Ammon's horn (tissue), 1 donor: Measurements from ENCODE around the gene CEACAM7.

Experiments used
- DNase-seq: peaks from one replicate; pipeline ENCODE4 v3.0.0-alpha.2; 2016; ENCODE audit warnings: low spot score

The CEACAM7 gene

GRCh38 chr19:41700381-41701195 is 12.5 kb upstream of the CEACAM7 start:
- no peak for DNase-seq

- no peak for DNase-seq
Observed at GRCh38 chr19:41699968-41700323, 11.9 kb upstream of the CEACAM7 start.

DNA sequence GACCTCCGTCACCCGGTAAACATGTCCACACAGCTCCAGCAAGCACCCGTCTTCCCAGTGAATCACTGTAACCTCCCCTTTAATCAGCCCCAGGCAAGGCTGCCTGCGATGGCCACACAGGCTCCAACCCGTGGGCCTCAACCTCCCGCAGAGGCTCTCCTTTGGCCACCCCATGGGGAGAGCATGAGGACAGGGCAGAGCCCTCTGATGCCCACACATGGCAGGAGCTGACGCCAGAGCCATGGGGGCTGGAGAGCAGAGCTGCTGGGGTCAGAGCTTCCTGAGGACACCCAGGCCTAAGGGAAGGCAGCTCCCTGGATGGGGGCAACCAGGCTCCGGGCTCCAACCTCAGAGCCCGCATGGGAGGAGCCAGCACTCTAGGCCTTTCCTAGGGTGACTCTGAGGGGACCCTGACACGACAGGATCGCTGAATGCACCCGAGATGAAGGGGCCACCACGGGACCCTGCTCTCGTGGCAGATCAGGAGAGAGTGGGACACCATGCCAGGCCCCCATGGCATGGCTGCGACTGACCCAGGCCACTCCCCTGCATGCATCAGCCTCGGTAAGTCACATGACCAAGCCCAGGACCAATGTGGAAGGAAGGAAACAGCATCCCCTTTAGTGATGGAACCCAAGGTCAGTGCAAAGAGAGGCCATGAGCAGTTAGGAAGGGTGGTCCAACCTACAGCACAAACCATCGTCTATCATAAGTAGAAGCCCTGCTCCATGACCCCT is 11.3 kb upstream of the CEACAM7 start:
- DNase-seq, result no peak

GRCh38 chr19:41698746-41699230 is 10.7 kb upstream of the CEACAM7 start:
- no peak for DNase-seq

DNA sequence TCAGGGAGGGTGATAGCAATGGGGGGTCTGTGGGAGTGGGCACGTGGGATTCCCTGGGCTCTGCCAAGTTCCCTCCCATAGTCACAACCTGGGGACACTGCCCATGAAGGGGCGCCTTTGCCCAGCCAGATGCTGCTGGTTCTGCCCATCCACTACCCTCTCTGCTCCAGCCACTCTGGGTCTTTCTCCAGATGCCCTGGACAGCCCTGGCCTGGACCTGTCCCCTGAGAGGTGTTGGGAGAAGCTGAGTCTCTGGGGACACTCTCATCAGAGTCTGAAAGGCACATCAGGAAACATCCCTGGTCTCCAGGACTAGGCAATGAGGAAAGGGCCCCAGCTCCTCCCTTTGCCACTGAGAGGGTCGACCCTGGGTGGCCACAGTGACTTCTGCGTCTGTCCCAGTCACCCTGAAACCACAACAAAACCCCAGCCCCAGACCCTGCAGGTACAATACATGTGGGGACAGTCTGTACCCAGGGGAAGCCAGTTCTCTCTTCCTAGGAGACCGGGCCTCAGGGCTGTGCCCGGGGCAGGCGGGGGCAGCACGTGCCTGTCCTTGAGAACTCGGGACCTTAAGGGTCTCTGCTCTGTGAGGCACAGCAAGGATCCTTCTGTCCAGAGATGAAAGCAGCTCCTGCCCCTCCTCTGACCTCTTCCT is 9.3 kb upstream of the CEACAM7 start:
- DNase-seq, result no peak

GRCh38 chr19:41696402-41697197 is 8.5 kb upstream of the CEACAM7 start:
- no peak for DNase-seq

- DNase-seq, result no peak
Observed at GRCh38 chr19:41695745-41696144, 7.7 kb upstream of the CEACAM7 start.

DNA sequence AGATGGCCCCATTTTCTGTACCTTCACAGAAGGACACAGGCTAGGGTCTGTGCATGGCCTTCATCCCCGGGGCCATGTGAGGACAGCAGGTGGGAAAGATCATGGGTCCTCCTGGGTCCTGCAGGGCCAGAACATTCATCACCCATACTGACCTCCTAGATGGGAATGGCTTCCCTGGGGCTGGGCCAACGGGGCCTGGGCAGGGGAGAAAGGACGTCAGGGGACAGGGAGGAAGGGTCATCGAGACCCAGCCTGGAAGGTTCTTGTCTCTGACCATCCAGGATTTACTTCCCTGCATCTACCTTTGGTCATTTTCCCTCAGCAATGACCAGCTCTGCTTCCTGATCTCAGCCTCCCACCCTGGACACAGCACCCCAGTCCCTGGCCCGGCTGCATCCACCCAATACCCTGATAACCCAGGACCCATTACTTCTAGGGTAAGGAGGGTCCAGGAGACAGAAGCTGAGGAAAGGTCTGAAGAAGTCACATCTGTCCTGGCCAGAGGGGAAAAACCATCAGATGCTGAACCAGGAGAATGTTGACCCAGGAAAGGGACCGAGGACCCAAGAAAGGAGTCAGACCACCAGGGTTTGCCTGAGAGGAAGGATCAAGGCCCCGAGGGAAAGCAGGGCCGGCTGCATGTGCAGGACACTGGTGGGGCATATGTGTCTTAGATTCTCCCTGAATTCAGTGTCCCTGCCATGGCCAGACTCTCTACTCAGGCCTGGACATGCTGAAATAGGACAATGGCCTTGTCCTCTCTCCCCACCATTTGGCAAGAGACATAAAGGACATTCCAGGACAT is 7.0 kb upstream of the CEACAM7 start:
- no peak for DNase-seq

- DNase-seq, result no peak
Observed at GRCh38 chr19:41694196-41694595, 6.1 kb upstream of the CEACAM7 start.

DNA sequence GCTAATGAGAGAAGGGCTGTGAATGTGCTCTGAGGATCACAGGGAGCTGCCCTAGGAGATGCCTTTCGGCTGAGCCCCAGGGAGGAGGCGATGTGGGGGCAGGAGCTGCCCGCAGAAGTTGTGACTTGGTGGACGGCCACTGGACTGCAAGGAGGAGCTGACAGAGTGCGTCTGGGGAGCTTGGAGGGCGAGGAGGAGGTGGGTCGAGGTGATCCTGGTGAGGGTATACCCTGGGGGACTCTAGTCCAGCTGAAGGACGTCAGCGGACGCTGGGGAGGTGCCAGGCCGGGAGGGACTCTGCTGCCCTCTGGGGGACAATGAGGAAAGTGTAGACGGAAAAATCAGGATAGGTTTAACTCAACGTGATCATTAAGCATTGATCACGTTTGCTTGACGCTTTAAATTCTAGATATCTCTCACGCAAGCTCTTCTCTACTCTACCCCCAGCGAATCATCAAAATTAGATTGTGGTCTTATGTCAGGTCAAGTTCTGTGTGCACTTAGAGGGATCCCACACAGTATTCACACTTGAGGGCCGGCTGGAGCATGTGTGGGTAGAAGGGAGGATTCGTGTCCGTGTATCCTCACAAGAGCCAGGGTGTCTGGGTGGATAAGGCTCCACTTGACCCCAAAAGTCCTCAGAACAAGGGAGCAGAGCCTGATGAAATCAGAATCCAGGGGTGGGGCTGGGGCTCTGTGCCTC is 3.3 kb upstream of the CEACAM7 start:
- no peak for DNase-seq

GRCh38 chr19:41690801-41691065 is 2.7 kb upstream of the CEACAM7 start:
- DNase-seq, result no peak

GRCh38 chr19:41689993-41690800 is 2.1 kb upstream of the CEACAM7 start:
- no peak for DNase-seq

DNA sequence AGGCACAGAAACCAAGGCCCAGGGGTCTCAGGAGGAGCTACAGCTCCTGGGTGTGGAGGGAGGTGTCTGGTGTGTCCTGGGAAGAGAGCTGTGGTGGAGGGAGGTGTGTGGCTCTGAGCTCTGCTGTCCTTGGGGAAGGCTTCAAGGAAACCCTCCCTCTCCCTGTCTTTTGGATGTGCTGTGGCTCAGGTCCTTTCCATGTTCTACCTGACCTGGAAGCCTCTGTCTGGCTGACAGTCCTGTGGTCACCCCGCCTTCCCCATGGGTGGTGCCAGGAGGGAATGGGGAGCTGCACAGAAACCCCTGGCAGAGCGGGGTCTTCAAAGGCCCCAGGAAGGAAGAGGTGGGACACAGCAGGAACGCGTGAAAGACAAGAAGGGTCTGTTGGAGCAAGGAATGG is 617 bp upstream of the CEACAM7 start:
- DNase-seq, result no peak

- DNase-seq, result no peak
Observed at GRCh38 chr19:41687419-41687818, 651 bp downstream of the CEACAM7 start.

- no peak for DNase-seq
Observed at GRCh38 chr19:41682437-41682836, 5.6 kb downstream of the CEACAM7 start.

DNA sequence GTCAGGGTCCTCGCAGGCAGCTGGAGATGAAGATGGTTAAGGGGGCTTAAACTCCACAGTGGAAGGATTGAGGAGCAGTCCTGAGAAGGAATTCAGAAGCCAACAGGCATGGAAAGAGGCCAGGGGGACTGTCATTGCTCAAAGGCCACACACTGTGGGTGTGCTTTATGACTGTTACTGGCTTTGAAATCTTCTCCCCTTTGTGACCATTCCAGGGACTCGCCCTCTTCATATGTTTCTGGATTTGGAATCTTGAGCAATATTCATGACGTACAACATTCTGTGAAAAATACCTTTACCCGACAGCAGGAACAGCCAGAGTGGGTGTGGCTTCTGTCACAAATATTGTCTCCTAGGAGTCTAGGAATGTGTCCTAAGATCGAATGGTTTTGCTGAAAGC is 16.6 kb downstream of the CEACAM7 start:
- DNase-seq, result no peak

DNA sequence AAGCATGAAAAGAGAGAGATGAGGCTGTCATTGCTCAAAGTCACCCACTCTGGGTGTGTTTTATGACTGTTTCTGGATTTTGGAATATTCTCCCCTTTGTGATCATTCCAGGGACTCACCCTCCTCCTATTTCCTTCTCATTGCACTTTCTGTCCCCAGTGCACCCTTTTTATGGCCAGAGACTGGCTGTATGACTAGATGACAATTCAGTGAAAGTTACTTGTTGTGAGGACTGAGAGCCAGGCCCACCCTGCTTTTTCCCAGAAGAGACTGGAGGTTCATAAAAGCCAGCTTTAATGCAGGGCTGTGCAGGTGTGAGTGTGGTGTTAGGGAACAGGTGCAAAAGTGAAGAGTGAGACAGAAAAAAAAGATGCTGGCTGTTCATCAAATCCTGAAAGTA is 17.3 kb downstream of the CEACAM7 start:
- DNase-seq, result no peak

DNA sequence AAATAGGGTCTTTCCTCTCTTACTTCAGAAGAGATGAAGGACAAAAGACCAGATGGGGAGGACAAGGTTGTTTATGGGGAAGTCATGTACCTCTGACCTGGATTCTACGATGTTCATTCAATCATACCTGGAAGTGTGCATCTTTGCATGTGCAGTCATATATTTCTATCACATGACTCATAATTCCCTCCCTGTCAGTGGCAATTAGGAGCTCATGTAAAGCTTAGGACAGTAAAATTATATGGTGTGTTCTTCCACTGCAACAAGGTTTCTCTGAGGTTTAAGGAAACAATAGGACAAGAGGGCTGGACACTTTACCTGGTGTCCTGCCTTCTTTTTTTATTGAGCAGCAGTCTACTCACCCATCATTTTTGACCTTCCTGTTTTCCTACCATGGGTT is 19.8 kb downstream of the CEACAM7 start:
- DNase-seq, result no peak

DNA sequence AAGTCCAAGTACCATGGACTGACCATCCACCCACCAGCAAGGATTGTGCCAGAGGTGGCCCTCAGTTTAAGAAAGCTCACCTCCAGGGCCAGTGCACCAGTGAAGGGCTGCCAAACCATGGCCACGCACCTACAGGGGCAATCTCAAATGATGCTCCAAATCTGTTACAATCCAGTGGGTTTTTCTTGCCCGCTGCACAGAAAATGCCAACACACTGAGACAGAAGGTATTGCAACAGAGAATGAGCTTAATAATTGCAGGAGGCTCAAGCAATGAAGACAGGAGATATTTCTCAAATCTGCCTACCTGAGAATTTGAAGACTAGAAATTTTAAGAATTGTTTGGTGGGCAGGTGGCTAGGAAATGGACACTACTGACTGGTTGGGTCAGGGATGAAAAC is 22.0 kb downstream of the CEACAM7 start:
- no peak for DNase-seq

DNA sequence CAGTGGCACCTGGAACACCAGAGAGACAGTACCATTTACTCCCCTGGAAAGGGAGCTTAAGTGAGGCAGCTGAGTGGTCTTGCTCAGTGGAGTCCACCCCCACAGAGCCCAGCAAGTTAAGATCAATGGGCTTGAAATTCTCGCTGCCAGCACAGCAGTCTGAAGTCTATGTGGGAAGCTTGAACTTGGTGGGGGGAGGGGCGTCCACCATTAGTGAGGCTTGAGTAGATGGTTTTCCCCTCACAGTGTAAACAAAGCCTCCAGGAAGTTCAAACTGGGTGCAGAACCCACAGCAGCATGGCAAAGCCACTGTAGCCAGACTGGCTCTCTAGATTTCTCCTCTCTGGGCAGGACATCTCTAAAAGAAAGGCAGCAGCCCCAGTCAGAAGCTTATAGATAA is 30.9 kb downstream of the CEACAM7 start:
- no peak for DNase-seq
